Upper lobe of left lung (tissue), 4 donors: Measurements from ENCODE around the gene ARHGAP26.

Experiments used
- POLR2A ChIP-seq, 4 donors: fragments of 450-650 bp; IDR thresholded peaks; one replicate each; pipeline ENCODE4 v1.5.1; 2016 to 2017; ENCODE audit warnings: antibody characterized with exemption in 4 of 4, mild to moderate bottlenecking in 2 of 4
- POLR2AphosphoS5 ChIP-seq, 2 donors: sonication (generic); formaldehyde crosslinking; IDR thresholded peaks; one replicate each; pipeline ENCODE4 v1.5.1; 2017; ENCODE audit warnings: antibody characterized with exemption in 2 of 2
- TF ChIP-seq, protein P1 (sequence below), 6 experiments: fragments of 450-650 bp in 4 of 6; fragments of 200-600 bp in 2 of 6; sonication (generic) in 2 of 6; IDR thresholded peaks; one replicate each; pipeline ENCODE4 v1.5.1; 2016 to 2019; ENCODE audit warnings: antibody characterized with exemption in 6 of 6

DNA sequence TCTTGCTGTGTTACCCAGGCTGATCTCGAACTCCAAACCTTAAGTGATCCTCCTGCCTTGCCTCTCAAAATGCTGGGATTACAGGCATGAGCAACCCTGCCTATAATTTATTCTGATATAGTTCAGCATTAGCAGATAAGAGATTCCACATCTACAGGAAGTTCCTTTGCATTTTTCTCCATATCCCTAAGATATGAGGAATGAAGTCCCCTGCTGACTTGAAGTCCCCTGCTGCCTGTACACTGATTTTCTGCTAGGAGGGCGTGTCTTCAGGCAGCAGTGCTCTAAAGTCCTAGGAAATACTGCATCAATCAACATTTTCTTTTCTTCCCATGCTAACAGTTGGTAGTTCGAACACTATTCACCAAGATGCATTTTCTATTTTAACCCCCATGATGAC lies 105.8 kb downstream of the ARHGAP26 start:
- TF ChIP-seq POLR2A (IDR thresholded peaks at IDR 0.05): no peak
- TF ChIP-seq, protein P1, sequence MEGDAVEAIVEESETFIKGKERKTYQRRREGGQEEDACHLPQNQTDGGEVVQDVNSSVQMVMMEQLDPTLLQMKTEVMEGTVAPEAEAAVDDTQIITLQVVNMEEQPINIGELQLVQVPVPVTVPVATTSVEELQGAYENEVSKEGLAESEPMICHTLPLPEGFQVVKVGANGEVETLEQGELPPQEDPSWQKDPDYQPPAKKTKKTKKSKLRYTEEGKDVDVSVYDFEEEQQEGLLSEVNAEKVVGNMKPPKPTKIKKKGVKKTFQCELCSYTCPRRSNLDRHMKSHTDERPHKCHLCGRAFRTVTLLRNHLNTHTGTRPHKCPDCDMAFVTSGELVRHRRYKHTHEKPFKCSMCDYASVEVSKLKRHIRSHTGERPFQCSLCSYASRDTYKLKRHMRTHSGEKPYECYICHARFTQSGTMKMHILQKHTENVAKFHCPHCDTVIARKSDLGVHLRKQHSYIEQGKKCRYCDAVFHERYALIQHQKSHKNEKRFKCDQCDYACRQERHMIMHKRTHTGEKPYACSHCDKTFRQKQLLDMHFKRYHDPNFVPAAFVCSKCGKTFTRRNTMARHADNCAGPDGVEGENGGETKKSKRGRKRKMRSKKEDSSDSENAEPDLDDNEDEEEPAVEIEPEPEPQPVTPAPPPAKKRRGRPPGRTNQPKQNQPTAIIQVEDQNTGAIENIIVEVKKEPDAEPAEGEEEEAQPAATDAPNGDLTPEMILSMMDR (IDR thresholded peaks at IDR 0.05): no peak
- no peak for TF ChIP-seq POLR2AphosphoS5 (IDR thresholded peaks at IDR 0.05)
